ENCODE results near the gene RUBCNL. TPM values are rescaled to one million over a fixed set of nuclear protein-coding genes. Genes with fewer than 3 reads are reported as not detected.

Gene RUBCNL
- total RNA-seq, 6 donors from 2014 or later: 1.8 to 5.4 (median 5.0) TPM

GRCh38 chr13:46350003-46350402 lies 37.0 kb downstream of the RUBCNL start:
- no peaks in the 10 kb centered on the region for H3K36me3 ChIP-seq
- no peaks in the 10 kb centered on the region for H3K27me3 ChIP-seq
- no peak for TF ChIP-seq POLR2A (IDR thresholded peaks at IDR 0.05)
- TF ChIP-seq POLR2AphosphoS5 (IDR thresholded peaks at IDR 0.05): no peak
- TF ChIP-seq CTCF (IDR thresholded peaks at IDR 0.05): no peak
- no peak for TF ChIP-seq EP300 (IDR thresholded peaks at IDR 0.05)
- 88 to 100% methylated on average over 1 to 11 of the region's 11 CpGs for WGBS, 2 donors
- no peak overlapping the region for H3K4me3 ChIP-seq
- no peak overlapping the region for H3K27ac ChIP-seq
- H3K4me1 ChIP-seq: no peaks in the 10 kb centered on the region
- H3K9me3 ChIP-seq: no peaks in the 10 kb centered on the region
- no peak for DNase-seq
- no peak for ATAC-seq (ENCODE audit: low FRiP score in 2 of 2)

- no peak for DNase-seq
- Histone ChIP-seq H3K27me3 (no peaks in the 10 kb centered on the region), H3K4me1 (no peaks in the 10 kb centered on the region), H3K27ac (no peak overlapping the region), H3K9me3 (no peaks in the 10 kb centered on the region), H3K4me3 (no peak overlapping the region), H3K36me3 (no peaks in the 10 kb centered on the region)
- no peak for ATAC-seq (ENCODE audit: low FRiP score in 2 of 2)
- WGBS, 2 donors: 89 to 100% methylated on average over 1 of the region's 1 CpG
- no peak for TF ChIP-seq POLR2A (IDR thresholded peaks at IDR 0.05)
- TF ChIP-seq EP300 (IDR thresholded peaks at IDR 0.05): no peak
- no peak for TF ChIP-seq POLR2AphosphoS5 (IDR thresholded peaks at IDR 0.05)
- TF ChIP-seq CTCF (IDR thresholded peaks at IDR 0.05): no peak
Measured at GRCh38 chr13:46348961-46349360, 38.1 kb downstream of the RUBCNL start.

GRCh38 chr13:46347277-46347676 lies 39.8 kb downstream of the RUBCNL start:
- Histone ChIP-seq H3K9me3 (no peaks in the 10 kb centered on the region), H3K4me3 (no peak overlapping the region), H3K27ac (no peak overlapping the region), H3K4me1 (no peaks in the 10 kb centered on the region), H3K36me3 (no peaks in the 10 kb centered on the region), H3K27me3 (no peaks in the 10 kb centered on the region)
- ATAC-seq (ENCODE audit: low FRiP score in 2 of 2): no peak
- TF ChIP-seq POLR2AphosphoS5 (IDR thresholded peaks at IDR 0.05) (no peak), EP300 (IDR thresholded peaks at IDR 0.05) (no peak), POLR2A (IDR thresholded peaks at IDR 0.05) (no peak)
- DNase-seq: no peak
- 87 to 94% methylated on average over 4 of the region's 4 CpGs for WGBS, 2 donors

GRCh38 chr13:46345866-46346265 lies 41.2 kb downstream of the RUBCNL start:
- no peaks in the 10 kb centered on the region for H3K9me3 ChIP-seq

GRCh38 chr13:46345398-46345797 lies 41.7 kb downstream of the RUBCNL start:
- WGBS, 2 donors: 52 to 60% methylated on average over 5 of the region's 5 CpGs
- no peak overlapping the region for H3K27ac ChIP-seq
- ATAC-seq (ENCODE audit: low FRiP score in 2 of 2) (no peak), DNase-seq (no peak)
- TF ChIP-seq POLR2AphosphoS5 (IDR thresholded peaks at IDR 0.05) (no peak), POLR2A (IDR thresholded peaks at IDR 0.05) (no peak), CTCF (IDR thresholded peaks at IDR 0.05) (no peak), EP300 (IDR thresholded peaks at IDR 0.05) (no peak)
- no peaks in the 10 kb centered on the region for H3K9me3 ChIP-seq
- no peaks in the 10 kb centered on the region for H3K27me3 ChIP-seq
- H3K4me1 ChIP-seq: peaks cover 0 to 9% (median 0%) of the 10 kb centered on the region in 4 donors
- no peak overlapping the region for H3K4me3 ChIP-seq
- H3K36me3 ChIP-seq: no peaks in the 10 kb centered on the region

More at GRCh38 chr13:46345866-46346265, 41.2 kb downstream of the RUBCNL start:
- H3K27me3 ChIP-seq: no peaks in the 10 kb centered on the region
- no peak for TF ChIP-seq POLR2AphosphoS5 (IDR thresholded peaks at IDR 0.05)
- TF ChIP-seq EP300 (IDR thresholded peaks at IDR 0.05): no peak
- TF ChIP-seq CTCF (IDR thresholded peaks at IDR 0.05): no peak
- no peak for TF ChIP-seq POLR2A (IDR thresholded peaks at IDR 0.05)
- H3K4me1 ChIP-seq: peaks cover 0 to 5% (median 0%) of the 10 kb centered on the region in 4 donors
- no peak for DNase-seq
- ATAC-seq (ENCODE audit: low FRiP score in 2 of 2): no peak
- no peaks in the 10 kb centered on the region for H3K36me3 ChIP-seq
- H3K27ac ChIP-seq: no peak overlapping the region
- WGBS, 2 donors: 81 to 90% methylated on average over 5 of the region's 5 CpGs
- H3K4me3 ChIP-seq: no peak overlapping the region
